Activated CD8-positive, alpha-beta T cell treated with anti-CD3 and anti-CD28 coated beads, Interleukin-2, amount 10 ng/mL, durations not matched to agents 7 days and 5 days (primary cell): ENCODE data around the gene METTL23. TPM values are rescaled to one million over a fixed set of nuclear protein-coding genes. Genes with fewer than 3 reads are reported as not detected.

Source experiments
- ATAC-seq: fragments of 150-1000 bp; cut with Tn5 transposase; one replicate; pipeline ENCODE4 v1.10.0; 2021; ENCODE audit warnings: moderate library complexity
- CTCF ChIA-PET: fragments of 350-600 bp; sonication (Branson Sonifier 250); formaldehyde crosslinking; loops from one replicate; lab custom pipeline; 2021; ENCODE audit warnings: antibody characterized with exemption; lab: Charles Lee
- POLR2A ChIA-PET: fragments of 350-600 bp; sonication (Branson Sonifier 250); formaldehyde crosslinking; loops from one replicate; lab custom pipeline; 2021; ENCODE audit warnings: antibody characterized with exemption; lab: Charles Lee
- DNase-seq: peaks from one replicate; pipeline ENCODE4 v3.0.0-alpha.2; 2020
- H3K27ac Mint-ChIP-seq: one replicate; pipeline ENCODE4 v1.8.0; 2021; ENCODE audit warnings: mild to moderate bottlenecking, mixed read lengths
- H3K27me3 Mint-ChIP-seq: one replicate; pipeline ENCODE4 v1.8.0; 2021; ENCODE audit warnings: low read depth, mixed read lengths
- H3K36me3 Mint-ChIP-seq: one replicate; pipeline ENCODE4 v1.8.0; 2021; ENCODE audit warnings: low read depth, mixed read lengths
- H3K4me1 Mint-ChIP-seq: one replicate; pipeline ENCODE4 v1.8.0; 2021; ENCODE audit warnings: low read depth, mixed read lengths
- H3K4me3 Mint-ChIP-seq: one replicate; pipeline ENCODE4 v1.8.0; 2021; ENCODE audit warnings: mild to moderate bottlenecking, mixed read lengths
- H3K9me3 Mint-ChIP-seq: one replicate; pipeline ENCODE4 v1.8.0; 2022; ENCODE audit warnings: mixed read lengths; ENCODE audit not compliant: insufficient read depth
- total RNA-seq, 2 experiments: library from RNA; stranded (reverse); gene quantifications; one replicate each; pipeline ENCODE4 v1.2.3, GENCODE V29; 2021

The METTL23 gene
- total RNA-seq, 2 experiments from 2014 or later, result 39.6 to 44.7 TPM

DNA sequence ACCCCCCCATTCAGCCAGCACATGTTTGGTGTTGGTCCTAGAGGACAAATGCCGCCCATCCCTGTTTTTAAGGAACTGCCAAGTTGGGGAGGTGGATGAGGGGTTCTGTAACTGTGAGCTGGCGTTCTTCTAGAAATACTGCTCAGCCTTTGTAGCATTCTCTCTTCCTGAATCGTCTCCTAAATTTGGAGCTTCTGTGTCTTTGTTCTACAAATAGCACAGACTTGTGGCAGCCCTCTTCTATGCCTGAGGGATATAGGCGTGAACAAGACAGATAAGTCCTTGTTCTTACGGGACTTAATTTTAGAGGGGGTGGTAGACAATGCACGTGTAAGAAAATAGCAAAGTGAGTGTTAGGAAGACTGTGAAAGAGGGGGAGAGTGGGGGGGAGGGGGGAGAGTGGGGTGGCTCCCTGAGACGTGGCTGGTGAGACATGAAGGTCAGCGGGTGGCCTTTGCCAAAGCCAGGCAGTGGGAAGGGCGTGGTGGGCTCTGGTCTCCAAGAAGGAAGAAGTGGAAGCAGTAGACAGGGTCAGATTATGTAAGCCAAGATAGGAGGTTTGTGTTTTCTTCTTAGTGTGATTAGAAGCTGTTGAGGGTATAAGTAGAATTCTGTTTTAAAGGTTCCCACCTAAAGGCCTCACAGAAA lies 21.2 kb downstream of the METTL23 start:
- CTCF ChIA-PET, result no interaction called here
- Mint-ChIP-seq H3K4me3 (no peak overlapping the region), H3K9me3 (no peaks in the 10 kb centered on the region), H3K27ac (no peak overlapping the region), H3K27me3 (no peaks in the 10 kb centered on the region), H3K36me3 (peaks cover 38% of the 10 kb centered on the region), H3K4me1 (peaks cover 14% of the 10 kb centered on the region)
- POLR2A ChIA-PET, result interaction anchor here (3.5 kb wide), 1 partner anchor 10 kb away, joined by 26 read pairs; the partner anchor contains the start of genes MFSD11 and SRSF2
- no peak for DNase-seq
- ATAC-seq, result no peak

- ATAC-seq (no peak), DNase-seq (no peak)
- H3K36me3 Mint-ChIP-seq, result peaks cover 41% of the 10 kb centered on the region
- POLR2A ChIA-PET, result interaction anchor here (3.5 kb wide), 1 partner anchor 11 kb away, joined by 26 read pairs; the partner anchor contains the start of genes MFSD11 and SRSF2
- H3K27ac Mint-ChIP-seq, result no peak overlapping the region
- H3K4me1 Mint-ChIP-seq, result peaks cover 22% of the 10 kb centered on the region
- no peaks in the 10 kb centered on the region for H3K27me3 Mint-ChIP-seq
- no peaks in the 10 kb centered on the region for H3K9me3 Mint-ChIP-seq
- CTCF ChIA-PET, result interaction anchor here (1.6 kb wide), 1 partner anchor 9 kb away, joined by 3 read pairs; no protein-coding TSS in a partner anchor
- H3K4me3 Mint-ChIP-seq, result no peak overlapping the region
Observed at GRCh38 chr17:76748657-76749056, 22.0 kb downstream of the METTL23 start.

DNA sequence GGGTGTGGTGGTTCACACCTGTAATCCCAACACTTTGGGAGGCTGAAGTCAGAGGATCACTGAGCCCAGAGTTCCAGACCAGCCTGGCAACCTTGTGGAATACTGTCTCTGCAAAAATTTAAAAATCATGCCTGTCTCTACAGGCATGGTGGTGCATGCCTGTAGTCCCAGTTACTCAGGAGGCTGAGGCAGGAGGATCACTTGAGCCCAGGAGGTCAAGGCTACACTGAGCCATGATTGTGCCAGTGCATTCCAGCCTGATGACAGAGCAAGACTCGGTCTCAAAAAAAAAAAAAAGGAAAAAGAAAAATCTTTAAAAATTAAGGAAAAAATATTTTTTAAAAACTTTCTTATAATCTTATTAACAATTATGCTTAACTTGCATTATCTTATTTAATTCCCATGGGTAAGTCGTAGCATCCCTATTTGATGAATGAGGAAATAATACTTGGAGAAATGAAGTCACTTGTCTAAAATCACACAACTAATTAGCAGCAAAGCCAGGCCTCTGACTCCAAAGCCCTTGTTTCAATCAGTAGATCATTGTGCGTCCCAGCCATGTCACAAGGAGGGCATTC lies 24.9 kb downstream of the METTL23 start:
- H3K27ac Mint-ChIP-seq, result no peak overlapping the region
- DNase-seq, result no peak
- ChIA-PET CTCF (interaction anchor here (1.0 kb wide), 1 partner anchor 12 kb away, joined by 3 read pairs; no protein-coding TSS in a partner anchor), POLR2A (interaction anchor here (2.5 kb wide), 1 partner anchor 14 kb away, joined by 37 read pairs; the partner anchor contains the start of genes MFSD11 and SRSF2)
- peaks cover 29% of the 10 kb centered on the region for H3K36me3 Mint-ChIP-seq
- ATAC-seq, result no peak
- H3K4me1 Mint-ChIP-seq, result peaks cover 23% of the 10 kb centered on the region
- no peaks in the 10 kb centered on the region for H3K27me3 Mint-ChIP-seq
- H3K4me3 Mint-ChIP-seq, result no peak overlapping the region
- H3K9me3 Mint-ChIP-seq, result no peaks in the 10 kb centered on the region

DNA sequence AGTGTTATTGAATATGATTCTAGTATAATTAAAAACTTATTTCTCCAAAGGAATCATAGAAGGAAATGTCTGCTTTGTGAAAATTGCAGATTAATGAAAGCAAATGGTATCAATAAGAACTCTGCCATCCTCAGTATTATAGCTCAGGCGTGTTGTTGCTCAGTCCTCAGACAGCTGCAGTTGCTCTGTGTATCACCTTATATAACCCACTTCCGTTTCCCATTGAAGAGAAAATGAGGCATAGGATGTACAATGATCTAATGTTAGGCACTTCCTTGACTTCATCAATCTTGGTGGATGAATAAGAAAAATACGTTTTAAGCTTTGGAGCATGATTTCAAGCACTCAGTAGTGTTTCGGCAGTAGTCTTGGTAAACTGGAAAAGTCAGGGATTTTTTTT lies 25.4 kb downstream of the METTL23 start:
- DNase-seq, result no peak
- POLR2A ChIA-PET, result interaction anchor here (0.6 to 2.5 kb wide), 2 partner anchors 14 to 37 kb away, joined by 3 to 37 read pairs; partner anchors contain the start of genes MFSD11 and SRSF2
- no peaks in the 10 kb centered on the region for H3K27me3 Mint-ChIP-seq
- peaks cover 23% of the 10 kb centered on the region for H3K4me1 Mint-ChIP-seq
- peaks cover 30% of the 10 kb centered on the region for H3K36me3 Mint-ChIP-seq
- peak overlapping the region; percentile 48 for H3K4me3 Mint-ChIP-seq
- peak; percentile 56 for ATAC-seq
- CTCF ChIA-PET, result interaction anchor here (1.0 kb wide), 1 partner anchor 13 kb away, joined by 3 read pairs; no protein-coding TSS in a partner anchor
- H3K9me3 Mint-ChIP-seq, result no peaks in the 10 kb centered on the region
- peak overlapping the region; percentile 78 for H3K27ac Mint-ChIP-seq

DNA sequence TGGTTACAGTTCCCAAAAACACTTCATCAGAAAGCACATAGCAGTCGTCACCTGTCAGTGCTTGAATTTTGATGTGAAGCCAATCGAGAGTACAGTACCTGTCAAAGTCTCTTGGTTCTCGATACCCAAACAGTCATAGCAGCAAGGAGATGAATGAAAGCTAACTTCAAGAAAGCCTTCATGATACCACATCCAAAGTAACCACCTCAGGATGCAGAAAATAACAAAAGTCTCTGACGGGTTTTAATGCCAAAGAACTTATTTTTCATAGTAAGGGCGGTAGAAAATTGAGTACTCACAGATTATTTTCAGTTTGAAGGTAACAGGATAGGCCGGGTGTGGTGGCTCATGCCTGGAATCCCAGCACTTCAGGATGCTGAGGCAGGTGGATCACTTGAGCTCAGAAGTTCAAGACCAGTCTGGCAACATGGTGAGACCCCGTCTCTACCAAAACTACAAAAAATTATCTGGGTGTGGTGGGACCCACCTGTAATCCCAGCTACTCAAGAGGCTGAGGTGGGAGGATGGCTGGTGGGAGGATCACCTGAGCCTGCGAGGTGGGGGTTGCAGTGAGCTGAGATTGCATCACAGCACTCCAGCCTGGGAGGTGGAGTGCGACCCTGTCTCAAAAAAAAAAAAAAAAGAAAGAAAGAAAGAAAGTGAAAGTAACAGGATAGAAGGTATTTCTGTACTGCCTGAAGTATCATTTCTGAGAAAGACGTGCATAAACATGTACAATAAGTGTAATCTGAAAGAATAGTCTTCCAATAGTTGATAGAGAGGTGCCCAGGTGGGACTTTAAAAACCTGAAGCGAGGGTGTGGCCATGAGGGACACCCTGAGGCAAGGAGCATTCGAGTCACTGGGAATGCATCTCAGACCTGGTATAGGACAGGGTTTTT lies 26.7 kb downstream of the METTL23 start:
- no peak for DNase-seq
- ChIA-PET POLR2A (interaction anchor here (1.2 to 2.5 kb wide), 2 partner anchors 15 to 26 kb away, joined by 6 to 37 read pairs; partner anchors contain the start of genes MFSD11 and SRSF2), CTCF (interaction anchor here (1.0 to 1.3 kb wide), 2 partner anchors 15 to 40 kb away, joined by 4 to 6 read pairs; partner anchors contain the start of gene MFSD11)
- peaks cover 23% of the 10 kb centered on the region for H3K4me1 Mint-ChIP-seq
- no peaks in the 10 kb centered on the region for H3K27me3 Mint-ChIP-seq
- peaks cover 37% of the 10 kb centered on the region for H3K36me3 Mint-ChIP-seq
- peak; percentile 63 for ATAC-seq
- peak overlapping the region; percentile 96 for H3K27ac Mint-ChIP-seq
- H3K4me3 Mint-ChIP-seq, result peak overlapping the region; percentile 85
- H3K9me3 Mint-ChIP-seq, result no peaks in the 10 kb centered on the region

- no peak for ATAC-seq
- Mint-ChIP-seq H3K4me3 (no peak overlapping the region), H3K27ac (no peak overlapping the region), H3K36me3 (peaks cover 29% of the 10 kb centered on the region), H3K4me1 (peaks cover 23% of the 10 kb centered on the region), H3K27me3 (no peaks in the 10 kb centered on the region), H3K9me3 (no peaks in the 10 kb centered on the region)
- CTCF ChIA-PET, result no interaction called here
- POLR2A ChIA-PET, result interaction anchor here (1.0 kb wide), 1 partner anchor 18 kb away, joined by 4 read pairs; the partner anchor contains the start of gene SRSF2
- no peak for DNase-seq
Observed at GRCh38 chr17:76755285-76755684, 28.6 kb downstream of the METTL23 start.

DNA sequence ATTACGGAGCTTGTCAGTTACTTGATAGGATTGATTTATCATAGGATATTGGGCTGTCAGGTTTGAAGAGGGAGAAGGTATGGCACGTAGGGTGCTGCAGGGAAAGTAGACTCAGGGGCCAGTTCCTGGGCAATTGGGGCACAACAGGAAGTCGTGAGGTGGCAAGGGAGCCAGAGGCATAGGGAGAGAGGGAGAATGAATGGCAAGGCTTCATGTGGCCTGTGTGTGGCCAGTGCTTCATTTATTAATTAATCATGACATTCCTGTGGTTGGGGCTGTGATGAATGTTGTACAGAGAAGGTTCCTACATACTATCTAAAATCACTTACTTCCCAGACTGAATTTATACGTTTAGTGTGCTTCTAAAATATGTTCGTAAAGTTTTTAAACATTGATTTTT lies 30.6 kb downstream of the METTL23 start:
- no peaks in the 10 kb centered on the region for H3K9me3 Mint-ChIP-seq

GRCh38 chr17:76758570-76758969 lies 31.9 kb downstream of the METTL23 start:
- DNase-seq (no peak), ATAC-seq (no peak)
- Mint-ChIP-seq H3K9me3 (no peaks in the 10 kb centered on the region), H3K27me3 (no peaks in the 10 kb centered on the region), H3K4me1 (peaks cover 7% of the 10 kb centered on the region), H3K36me3 (peaks cover 21% of the 10 kb centered on the region), H3K27ac (no peak overlapping the region), H3K4me3 (no peak overlapping the region)
- ChIA-PET POLR2A (no interaction called here), CTCF (no interaction called here)

More for the DNA sequence above, 30.6 kb downstream of the METTL23 start:
- no peak for ATAC-seq
- Mint-ChIP-seq H3K4me3 (no peak overlapping the region), H3K27me3 (no peaks in the 10 kb centered on the region), H3K27ac (no peak overlapping the region), H3K4me1 (peaks cover 20% of the 10 kb centered on the region), H3K36me3 (peaks cover 25% of the 10 kb centered on the region)
- CTCF ChIA-PET, result no interaction called here
- POLR2A ChIA-PET, result interaction anchor here (0.9 kb wide), 1 partner anchor 20 kb away, joined by 3 read pairs; the partner anchor contains the start of genes MFSD11 and SRSF2
- DNase-seq, result no peak

DNA sequence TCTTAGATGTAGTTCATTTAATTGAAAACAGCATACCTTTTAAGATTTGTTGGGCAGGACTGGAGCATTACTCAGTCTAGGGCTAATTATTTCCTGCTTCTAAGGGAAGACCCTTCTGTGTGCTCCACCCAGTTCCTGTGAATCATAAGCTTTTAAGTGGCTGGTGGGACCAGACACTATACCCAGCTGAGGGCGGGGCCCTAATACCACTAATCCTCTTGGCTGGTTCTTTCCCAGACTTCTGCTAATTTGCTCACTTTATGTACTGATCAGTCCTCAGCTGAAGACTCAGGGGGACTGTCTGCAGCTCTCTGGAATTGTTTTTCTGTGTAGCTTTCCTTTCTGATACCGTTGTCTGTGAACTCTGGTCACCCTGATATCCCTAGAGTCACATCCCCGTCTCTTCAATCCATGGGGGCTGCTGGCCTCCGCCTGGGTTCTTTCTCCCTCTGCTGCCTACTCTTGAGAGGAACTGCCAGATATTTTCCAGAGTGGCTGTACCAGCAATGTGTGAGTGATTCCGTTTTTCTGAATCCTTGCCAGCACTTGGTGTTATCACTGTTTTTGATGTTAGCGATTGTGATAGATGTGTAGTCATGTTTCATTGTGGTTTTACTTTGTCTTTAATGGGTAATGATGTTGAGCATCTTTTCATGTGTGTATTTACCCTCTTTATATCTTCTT lies 46.3 kb downstream of the METTL23 start:
- Mint-ChIP-seq H3K4me3 (peak overlapping the region; percentile 73), H3K36me3 (peaks cover 49% of the 10 kb centered on the region), H3K4me1 (peaks cover 26% of the 10 kb centered on the region), H3K27ac (peak overlapping the region; percentile 81), H3K9me3 (no peaks in the 10 kb centered on the region), H3K27me3 (no peaks in the 10 kb centered on the region)
- ATAC-seq, result peak; percentile 100
- POLR2A ChIA-PET, result interaction anchor here (1.0 to 1.2 kb wide), 3 partner anchors 9 to 45 kb away, joined by 3 to 13 read pairs (median 4); partner anchors contain the start of genes MFSD11 and SRSF2
- CTCF ChIA-PET, result interaction anchor here (0.7 to 1.6 kb wide), 8 partner anchors 13 to 314 kb away, joined by 3 to 6 read pairs (median 4); partner anchors contain the start of gene MGAT5B
- peak; percentile 58 for DNase-seq

DNA sequence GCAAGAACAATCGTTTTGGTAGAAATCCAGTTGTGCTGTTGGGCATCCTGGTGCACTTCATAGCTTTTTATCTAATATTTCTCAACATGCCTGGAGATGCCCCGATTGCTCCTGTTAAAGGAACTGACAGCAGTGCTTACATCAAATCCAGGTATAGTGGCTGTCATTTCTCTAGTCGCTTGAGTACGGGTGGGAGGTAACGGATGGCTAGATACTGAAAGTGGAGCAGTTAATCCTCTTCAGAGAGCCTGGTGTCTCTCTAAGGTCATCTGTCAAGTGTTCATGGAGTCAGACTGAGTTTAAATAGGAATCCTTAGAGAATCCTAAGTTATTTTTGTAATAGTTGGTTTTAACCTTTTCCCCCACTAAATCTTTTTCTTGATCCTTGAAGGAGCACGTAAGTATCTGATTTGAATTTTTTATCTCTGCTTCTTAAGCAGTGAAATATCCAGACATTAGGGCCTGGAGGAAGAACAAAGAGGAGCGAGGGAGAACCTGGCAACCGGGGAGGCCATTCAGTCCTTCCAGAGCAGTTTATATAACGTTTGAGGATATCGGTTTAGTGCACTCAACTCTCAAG lies 48.5 kb downstream of the METTL23 start:
- Mint-ChIP-seq H3K4me1 (peaks cover 26% of the 10 kb centered on the region), H3K9me3 (no peaks in the 10 kb centered on the region), H3K27me3 (no peaks in the 10 kb centered on the region), H3K27ac (no peak overlapping the region), H3K4me3 (no peak overlapping the region), H3K36me3 (peaks cover 46% of the 10 kb centered on the region)
- ATAC-seq (no peak), DNase-seq (no peak)
- ChIA-PET CTCF (interaction anchor here (1.9 kb wide), 1 partner anchor 62 kb away, joined by 4 read pairs; no protein-coding TSS in a partner anchor), POLR2A (no interaction called here)
